Adrenal gland (tissue), 12 donors: ENCODE data around the gene IL17RB. TPM values are rescaled to one million over a fixed set of nuclear protein-coding genes. Genes with fewer than 3 reads are reported as not detected.

ENCODE experiments used
- DNase-seq, 7 donors: peaks; one replicate each; pipeline ENCODE4 v3.0.0-alpha.2; 2019 to 2020
- H3K27ac ChIP-seq, 5 donors: fragments of 200-600 bp; sonication (generic) in 4 of 5; 1 replicate in 3 of 5; 2 replicates in 2 of 5; pipeline versions ENCODE4 v1.5.1 to v1.8.0; 2016 to 2020; ENCODE audit warnings: mild to moderate bottlenecking in 1 of 5
- H3K27me3 ChIP-seq: fragments of 200-600 bp; 2 replicates; pipeline ENCODE4 v1.8.0; 2021
- H3K36me3 ChIP-seq, 2 donors: fragments of 200-600 bp; replicated peaks in 1 of 2; 1 replicate in 1 of 2; 2 replicates in 1 of 2; pipeline versions ENCODE4 v1.5.1 to v1.8.0; 2018 to 2022
- H3K4me1 ChIP-seq, 2 donors: fragments of 200-600 bp; replicated peaks in 1 of 2; 1 replicate in 1 of 2; 2 replicates in 1 of 2; pipeline versions ENCODE4 v1.5.1 to v1.8.0; 2018 to 2021
- H3K4me3 ChIP-seq, 4 donors: fragments of 200-600 bp; sonication (generic) in 3 of 4; one replicate each; pipeline ENCODE4 v1.5.1; 2016 to 2018
- H3K9me3 ChIP-seq, 3 donors: fragments of 200-600 bp; sonication (generic) in 1 of 3; replicated peaks in 1 of 3; 1 replicate in 2 of 3; 2 replicates in 1 of 3; pipeline versions ENCODE4 v1.5.1 to v1.8.0; 2016 to 2021
- CTCF ChIP-seq, 6 experiments: fragments of 450-650 bp in 4 of 6; fragments of 200-600 bp in 2 of 6; sonication (generic) in 1 of 6; IDR thresholded peaks; 1 replicate in 5 of 6; 2 replicates in 1 of 6; pipeline versions ENCODE4 v1.5.1 to v1.8.0; 2016 to 2021; ENCODE audit warnings: antibody characterized with exemption in 6 of 6, mild to moderate bottlenecking in 2 of 6, moderate library complexity in 1 of 6
- POLR2A ChIP-seq, 2 donors: fragments of 450-650 bp; IDR thresholded peaks; one replicate each; pipeline ENCODE4 v1.6.1; 2017; ENCODE audit warnings: antibody characterized with exemption in 2 of 2, mild to moderate bottlenecking in 2 of 2, moderate library complexity in 1 of 2
- WGBS, 4 donors: extraction: QIAGEN DNeasy Blood & Tissue Kit in 2 of 4; methylation state at CpG; one replicate each; pipeline versions ENCODE4 v1.1.5 to v1.1.7; 2013 to 2017; 5-methylcytosine and 5-hydroxymethylcytosine counted together
- intact Hi-C, 2 donors: fragments of 100-400 bp; cut with DNase I; formaldehyde crosslinking; loops; one replicate each; pipeline versions ENCODE4 v1.14.1 to v1.15.0; 2022 to 2023
- polyA plus RNA-seq, 3 donors: library from polyadenylated mRNA; stranded (reverse); fragments of 200-250 nt in 2 of 3; fragments of 350-450 nt in 1 of 3; fragmentation: Illumina TruSeq in 1 of 3; extraction: RNeasy Lipid Tissue Mini Kit (QIAGEN cat#74804) in 1 of 3; gene quantifications; one replicate each; pipeline ENCODE4 v1.2.3, GENCODE V29; 2013 to 2014
- total RNA-seq, 9 donors: library from RNA; depleted of rRNA in 4 of 9; stranded (reverse); fragments of >200 nt in 4 of 9; fragments of 120-200 nt in 1 of 9; fragmentation: NEBNext Ultra II Directional in 1 of 9; extraction: Animal tissue kit (Norgen Biotek cat#: 25700) in 1 of 9; gene quantifications; one replicate each; pipeline versions ENCODE4 v1.1.0 to v1.2.4, GENCODE V29; 2013 to 2023
- donor health status: healthy with polysubstance abuse.
- donor health status: Bipolar disorder and iron deficiency.
- donor health status: DM: yes; HTN: yes; CAD: no.
- donor health status: DM: no; HTN: no; CAD: no.
- donor health status: DM: no; HTN: no; CAD: no.
- donor health status: DM: yes; HTN: yes; CAD: no.

The IL17RB gene
- total and polyA plus RNA-seq, 12 donors, result 0.35 to 12.0 (median 2.1) TPM

GRCh38 chr3:53862241-53862640, 15.9 kb downstream of the IL17RB start:
- Histone ChIP-seq H3K27me3 (no peaks in the 10 kb centered on the region), H3K9me3 (no peaks in the 10 kb centered on the region), H3K27ac (no peak overlapping the region), H3K4me1 (no peaks in the 10 kb centered on the region), H3K4me3 (no peak overlapping the region), H3K36me3 (peaks cover 0 to 38% of the 10 kb centered on the region in 2 donors)
- intact Hi-C loops, result no loop called here
- TF ChIP-seq CTCF (IDR thresholded peaks at IDR 0.05), result no peak
- TF ChIP-seq POLR2A (IDR thresholded peaks at IDR 0.05), result no peak
- 91 to 97% (median 94%) methylated on average over 3 of the region's 3 CpGs for WGBS, 4 donors
- DNase-seq, result no peak

DNA sequence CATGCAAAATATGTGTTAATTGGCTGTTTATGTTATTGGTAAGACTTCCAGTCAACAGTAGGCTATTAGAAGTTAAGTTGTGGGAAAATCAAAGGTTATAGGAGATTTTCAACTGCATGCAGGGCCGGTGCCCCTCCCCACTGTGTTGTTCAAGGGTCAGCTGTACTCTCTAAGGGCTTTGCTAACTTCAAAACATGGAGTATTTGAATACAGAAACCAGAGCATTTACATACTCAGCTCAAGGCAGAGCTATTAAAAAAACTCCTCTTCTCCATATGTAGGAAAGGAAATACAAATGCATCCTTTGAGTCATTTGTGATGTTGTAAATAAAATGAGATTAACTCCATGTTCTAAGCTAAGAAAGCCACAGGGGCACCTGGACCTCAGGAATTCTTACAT, 16.8 kb downstream of the IL17RB start:
- Histone ChIP-seq H3K4me3 (no peak overlapping the region), H3K4me1 (no peaks in the 10 kb centered on the region), H3K27ac (no peak overlapping the region), H3K9me3 (no peaks in the 10 kb centered on the region), H3K27me3 (no peaks in the 10 kb centered on the region), H3K36me3 (peaks cover 0 to 42% of the 10 kb centered on the region in 2 donors)
- TF ChIP-seq CTCF (IDR thresholded peaks at IDR 0.05) (no peak), POLR2A (IDR thresholded peaks at IDR 0.05) (no peak)
- intact Hi-C loops, result no loop called here
- WGBS, 4 donors, result 87 to 98% (median 95%) methylated on average over 1 of the region's 1 CpG
- DNase-seq, result no peak

- H3K4me3 ChIP-seq, result no peak overlapping the region
- 92 to 98% (median 94%) methylated on average over 5 of the region's 5 CpGs for WGBS, 4 donors
- no peaks in the 10 kb centered on the region for H3K4me1 ChIP-seq
- H3K9me3 ChIP-seq, result no peaks in the 10 kb centered on the region
- no peak for DNase-seq
- no peak overlapping the region for H3K27ac ChIP-seq
- intact Hi-C loops, result no loop called here
- peaks cover 0 to 62% of the 10 kb centered on the region in 2 donors for H3K36me3 ChIP-seq
- no peaks in the 10 kb centered on the region for H3K27me3 ChIP-seq
- TF ChIP-seq POLR2A (IDR thresholded peaks at IDR 0.05) (no peak), CTCF (IDR thresholded peaks at IDR 0.05) (no peak)
Measured at GRCh38 chr3:53865732-53866499, 19.5 kb downstream of the IL17RB start.

DNA sequence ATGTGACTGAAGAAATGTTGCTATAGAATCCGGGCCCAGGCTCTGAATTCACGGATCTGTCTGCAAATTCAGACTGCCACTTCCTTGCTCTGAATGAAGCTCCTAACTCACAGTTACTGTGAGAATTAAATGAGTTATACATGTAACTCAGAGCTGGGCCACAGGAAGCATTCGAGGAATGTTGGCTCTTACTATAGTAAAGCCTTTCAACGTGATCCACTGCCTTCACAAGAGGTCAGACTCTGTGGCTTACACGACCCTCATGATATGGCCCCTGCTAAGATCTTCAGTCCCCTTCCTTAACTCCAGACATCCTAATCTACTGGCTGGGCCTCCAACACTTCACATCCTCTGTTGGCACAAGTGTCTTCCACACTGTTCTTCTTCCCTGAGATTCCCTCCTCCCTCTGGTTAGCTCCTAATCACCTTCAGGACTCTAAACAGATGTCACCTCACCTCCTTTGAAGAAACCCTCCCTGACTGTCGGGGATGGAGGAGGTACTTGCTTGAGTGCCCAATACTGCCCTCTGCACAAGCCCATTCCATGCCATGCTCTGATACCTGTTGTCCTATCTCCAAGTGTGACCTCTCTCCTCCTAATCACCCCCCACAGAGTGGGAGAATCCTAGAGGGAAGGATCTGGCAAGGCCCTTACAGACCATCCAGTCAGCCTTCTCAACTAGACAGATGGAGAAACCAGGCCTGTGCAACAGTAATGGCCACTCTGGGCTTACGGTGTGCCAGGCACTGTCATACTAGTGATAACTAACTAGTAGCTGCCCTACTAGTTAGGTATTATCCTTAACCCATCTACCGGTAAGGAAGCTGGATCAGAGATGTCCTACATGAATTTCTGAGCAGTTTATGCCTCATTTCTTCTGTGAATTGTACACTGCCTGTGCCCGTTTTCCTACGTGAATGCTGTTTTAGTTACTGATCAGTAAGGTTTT, 34.3 kb downstream of the IL17RB start:
- 60 to 71% (median 62%) methylated on average over 10 of the region's 10 CpGs for WGBS, 4 donors
- no peaks in the 10 kb centered on the region for H3K9me3 ChIP-seq
- peaks cover 0 to 58% of the 10 kb centered on the region in 2 donors for H3K36me3 ChIP-seq
- peaks cover 8 to 11% of the 10 kb centered on the region in 2 donors for H3K4me1 ChIP-seq
- H3K27ac ChIP-seq, result no peak overlapping the region
- H3K27me3 ChIP-seq, result no peaks in the 10 kb centered on the region
- TF ChIP-seq CTCF (IDR thresholded peaks at IDR 0.05), result no peak
- TF ChIP-seq POLR2A (IDR thresholded peaks at IDR 0.05), result no peak
- intact Hi-C loops, result no loop called here
- no peak for DNase-seq
- H3K4me3 ChIP-seq, result peak overlapping the region in 2 of 4 donors; percentile 78 to 87
